HG02763 (cell line): Measurements from ENCODE around the gene CNGA1.

Experiments
- ATAC-seq: cut with Tn5 transposase; IDR thresholded peaks from one replicate; pipeline ENCODE4 v1.9.1; 2021; ENCODE audit warnings: mild to moderate bottlenecking, moderate library complexity; ENCODE audit not compliant: unreplicated experiment

Gene CNGA1

GRCh38 chr4:48016141-48017107, at the start of gene CNGA1, which contains the start of gene NIPAL1:
TSS of gene CNGA1 (minus strand) at chr4:48016681. CDS start at chr4:47952689, 63,992 bp downstream.
TSS of gene NIPAL1 (plus strand) at chr4:48016772. CDS start at chr4:48016840, 68 bp downstream.
- ATAC-seq = peak; percentile 88

GRCh38 chr4:48065587-48066052, 49.1 kb upstream of the CNGA1 start:
- no peak for ATAC-seq

- no peak for ATAC-seq
Observed at GRCh38 chr4:48064349-48064748, 47.9 kb upstream of the CNGA1 start.

- ATAC-seq = no peak
Observed at GRCh38 chr4:48058617-48059530, 42.4 kb upstream of the CNGA1 start.

- no peak for ATAC-seq
Observed at GRCh38 chr4:48051078-48051477, 34.6 kb upstream of the CNGA1 start.

GRCh38 chr4:48049483-48049882, 33.0 kb upstream of the CNGA1 start:
- no peak for ATAC-seq

GRCh38 chr4:48047896-48048295, 31.4 kb upstream of the CNGA1 start:
- ATAC-seq = peak; percentile 7

- ATAC-seq = peak; percentile 99
Observed at GRCh38 chr4:48047421-48047844, 31.0 kb upstream of the CNGA1 start.

GRCh38 chr4:48046059-48046458, 29.6 kb upstream of the CNGA1 start:
- no peak for ATAC-seq

GRCh38 chr4:48044298-48044697, 27.8 kb upstream of the CNGA1 start:
- no peak for ATAC-seq

- no peak for ATAC-seq
Observed at GRCh38 chr4:48043504-48043903, 27.0 kb upstream of the CNGA1 start.

GRCh38 chr4:48042979-48043461, 26.5 kb upstream of the CNGA1 start:
- ATAC-seq = no peak

- ATAC-seq = no peak
Observed at GRCh38 chr4:48041535-48042137, 25.2 kb upstream of the CNGA1 start.

GRCh38 chr4:48039561-48039960, 23.1 kb upstream of the CNGA1 start:
- no peak for ATAC-seq

- no peak for ATAC-seq
Observed at GRCh38 chr4:48038666-48039065, 22.2 kb upstream of the CNGA1 start.

GRCh38 chr4:48037117-48037462, 20.6 kb upstream of the CNGA1 start:
- no peak for ATAC-seq

- no peak for ATAC-seq
Observed at GRCh38 chr4:48035952-48036351, 19.5 kb upstream of the CNGA1 start.

- ATAC-seq = peak; percentile 46
Observed at GRCh38 chr4:48033825-48034413, 17.4 kb upstream of the CNGA1 start.

- no peak for ATAC-seq
Observed at GRCh38 chr4:48033412-48033811, 16.9 kb upstream of the CNGA1 start.

GRCh38 chr4:48032721-48033120, 16.2 kb upstream of the CNGA1 start:
- ATAC-seq = no peak
